HUDEP-2 (cell line): ENCODE results near the gene TOM1.

Experiments used
- DNase-seq, 76 experiments: peaks; one replicate each; lab custom pipeline; 2025; ENCODE audit not compliant: unreplicated experiment in 76 of 76; lab: John Stamatoyannopoulos, UW

TOM1 gene

GRCh38 chr22:35299673-35300499 lies at the start of gene TOM1:
Gene TOM1 (plus strand): TSS chr22:35299894. CDS start chr22:35299929, 35 bp downstream.
- peak; percentile 52 to 99 (median 94) for DNase-seq

GRCh38 chr22:35250156-35250555 lies 49.5 kb upstream of the TOM1 start:
- DNase-seq: no peak

- DNase-seq: no peak
Measured at GRCh38 chr22:35253946-35254345, 45.7 kb upstream of the TOM1 start.

GRCh38 chr22:35257002-35257320 lies 42.7 kb upstream of the TOM1 start:
- DNase-seq: no peak

GRCh38 chr22:35257321-35258190 lies 42.1 kb upstream of the TOM1 start, which contains the start of gene HMGXB4:
Gene HMGXB4 (plus strand): TSS chr22:35257493. CDS start chr22:35262391, 4,898 bp downstream.
- DNase-seq: peak in 73 of 76 experiments; percentile 24 to 84 (median 68)

- DNase-seq: peak in 4 of 76 experiments; percentile 1 to 15 (median 6)
Measured at GRCh38 chr22:35258191-35258988, 41.3 kb upstream of the TOM1 start.

- DNase-seq: no peak
Measured at GRCh38 chr22:35264986-35265385, 34.7 kb upstream of the TOM1 start.

- DNase-seq: no peak
Measured at GRCh38 chr22:35266277-35266676, 33.4 kb upstream of the TOM1 start.

- DNase-seq: no peak
Measured at GRCh38 chr22:35269630-35270029, 30.1 kb upstream of the TOM1 start.

GRCh38 chr22:35274154-35274871 lies 25.4 kb upstream of the TOM1 start:
- DNase-seq: no peak

- DNase-seq: no peak
Measured at GRCh38 chr22:35275580-35275979, 24.1 kb upstream of the TOM1 start.

- no peak for DNase-seq
Measured at GRCh38 chr22:35276019-35276418, 23.7 kb upstream of the TOM1 start.

GRCh38 chr22:35288116-35288515 lies 11.6 kb upstream of the TOM1 start:
- DNase-seq: no peak

GRCh38 chr22:35292786-35293185 lies 6.9 kb upstream of the TOM1 start:
- no peak for DNase-seq

GRCh38 chr22:35296051-35296450 lies 3.6 kb upstream of the TOM1 start:
- no peak for DNase-seq

- peak in 18 of 76 experiments; percentile 12 to 56 (median 37) for DNase-seq
Measured at GRCh38 chr22:35299217-35299672, 449 bp upstream of the TOM1 start.

- no peak for DNase-seq
Measured at GRCh38 chr22:35301372-35301874, 1.7 kb downstream of the TOM1 start.

GRCh38 chr22:35303029-35303624 lies 3.4 kb downstream of the TOM1 start:
- DNase-seq: no peak

GRCh38 chr22:35305525-35306070 lies 5.9 kb downstream of the TOM1 start:
- no peak for DNase-seq
